Skin of body (tissue), 2 donors: ENCODE measurements around the gene DMD. TPM values are rescaled to one million over a fixed set of nuclear protein-coding genes. Genes with fewer than 3 reads are reported as not detected.
A peak's percentile ranks its signal among the peaks of the same experiment; 100 is the strongest.
"Not testable (repeated sequence)": the region's sequence is repeated elsewhere in the genome, so short reads cannot be mapped to it uniquely, and the experiment has no call there.

Source experiments
- DNase-seq: peaks from one replicate; lab custom pipeline; 2025; lab: John Stamatoyannopoulos, UW
- total RNA-seq: library from RNA; depleted of rRNA; stranded (reverse); fragments of >200 nt; gene quantifications from one replicate; pipeline ENCODE4 v1.2.3, GENCODE V29; 2014

Gene DMD
- 87.0 TPM for total RNA-seq

DNA sequence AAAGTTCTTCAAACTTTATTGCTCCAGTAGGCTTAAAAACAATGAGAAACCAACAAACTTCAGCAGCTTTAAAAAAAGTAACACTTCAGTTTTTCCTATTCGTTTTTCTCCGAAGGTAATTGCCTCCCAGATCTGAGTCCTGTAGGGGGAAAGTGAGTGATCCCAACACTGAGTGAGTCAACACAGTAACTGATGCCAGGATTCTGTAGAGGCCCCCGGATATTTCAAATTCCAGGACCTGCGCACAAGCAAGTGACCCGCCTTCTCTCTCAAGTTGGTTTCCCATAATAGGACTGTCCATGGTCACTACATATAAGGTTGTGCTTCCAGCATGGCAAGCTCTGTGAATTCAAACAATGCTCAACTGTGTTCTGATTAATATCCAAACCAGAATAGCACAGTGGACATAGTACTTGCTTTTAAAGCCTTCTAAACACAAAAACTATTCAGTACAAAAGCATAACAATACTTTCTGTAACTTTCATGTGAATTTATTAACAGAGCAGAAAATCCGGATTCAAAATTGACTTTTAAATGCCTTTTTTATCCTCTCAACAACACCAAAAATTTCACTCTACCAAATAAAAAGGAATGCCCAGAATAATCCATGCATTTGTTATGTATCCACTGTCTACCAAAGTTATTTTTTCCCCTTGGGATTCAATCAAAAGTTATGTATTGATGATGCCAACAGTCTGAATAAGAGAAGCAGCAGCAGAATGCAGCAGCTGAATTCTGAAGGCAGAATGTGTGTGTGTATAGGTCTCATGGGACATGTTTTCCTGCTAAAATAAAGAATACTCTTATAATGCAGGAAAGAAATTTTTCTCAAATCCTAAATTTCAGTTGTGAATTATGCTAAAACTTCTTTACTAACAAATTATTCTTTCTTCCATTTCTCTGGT, at the start of gene DMD:
Gene DMD (minus strand): TSS at position 194 of the 905 bp plus-strand sequence. CDS start 237 bp downstream, outside the sequence.
- peak; percentile 64 for DNase-seq

DNA sequence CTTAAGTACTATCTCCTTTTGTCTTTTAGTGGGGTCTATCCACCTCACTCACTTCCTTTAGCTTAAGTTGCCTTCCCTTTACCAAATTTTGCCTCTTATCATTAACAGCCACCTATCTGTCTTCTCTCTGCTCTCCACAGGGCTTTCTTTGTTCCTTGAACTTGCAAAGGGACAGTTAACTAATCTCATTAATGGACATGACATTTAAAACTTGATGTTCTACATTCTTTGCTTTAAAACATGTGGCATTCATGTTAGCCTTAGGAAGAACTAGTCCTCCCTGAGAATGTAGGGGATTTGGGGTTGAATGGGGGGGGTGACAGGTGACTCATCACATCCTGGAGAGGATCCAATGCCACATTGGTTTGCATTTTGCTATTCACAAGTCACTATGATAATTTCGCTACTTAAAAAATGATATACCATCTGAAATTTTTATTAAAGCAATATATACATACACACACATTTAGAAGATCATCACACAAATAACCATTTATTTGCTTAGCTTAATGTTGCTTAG, 41.0 kb upstream of the DMD start:
- no peak for DNase-seq

DNA sequence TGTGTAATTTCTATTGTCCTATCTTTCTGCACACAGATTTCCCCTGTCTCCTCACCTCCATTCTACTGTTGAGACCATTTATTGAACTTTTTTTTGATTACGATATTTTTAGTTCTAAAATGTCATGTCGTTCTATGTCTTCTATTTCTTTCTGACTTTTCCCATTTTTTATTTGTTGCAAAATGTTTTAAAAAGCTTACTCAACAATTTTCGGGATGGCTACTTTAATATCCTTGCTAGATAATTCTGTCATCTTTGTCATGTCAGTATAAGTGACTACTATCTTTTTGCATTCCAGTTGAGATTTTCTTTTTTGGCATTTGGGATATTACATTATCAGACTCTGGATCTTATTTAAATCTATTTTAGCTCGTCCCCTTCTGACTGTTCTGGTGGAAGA, 7.5 kb upstream of the DMD start:
- no peak for DNase-seq

DNA sequence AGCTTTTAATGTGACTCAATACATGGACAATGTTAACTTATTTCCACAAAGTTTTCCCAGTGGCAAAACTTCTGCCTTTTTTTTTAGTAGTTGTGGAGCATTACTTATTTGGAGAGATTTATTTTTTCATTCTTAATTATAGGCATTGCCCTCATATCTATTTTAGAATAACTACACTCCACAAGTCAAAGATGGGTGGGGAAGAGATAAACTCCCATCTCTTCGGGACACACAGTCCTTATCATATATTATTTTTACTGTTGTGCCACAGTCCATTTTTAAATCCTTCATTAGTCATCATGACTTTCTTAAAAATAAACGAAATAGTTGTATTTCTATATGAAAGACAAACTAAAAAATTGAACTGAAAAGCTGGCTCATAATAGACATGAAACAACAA, 1.2 kb downstream of the DMD start:
- no peak for DNase-seq

DNA sequence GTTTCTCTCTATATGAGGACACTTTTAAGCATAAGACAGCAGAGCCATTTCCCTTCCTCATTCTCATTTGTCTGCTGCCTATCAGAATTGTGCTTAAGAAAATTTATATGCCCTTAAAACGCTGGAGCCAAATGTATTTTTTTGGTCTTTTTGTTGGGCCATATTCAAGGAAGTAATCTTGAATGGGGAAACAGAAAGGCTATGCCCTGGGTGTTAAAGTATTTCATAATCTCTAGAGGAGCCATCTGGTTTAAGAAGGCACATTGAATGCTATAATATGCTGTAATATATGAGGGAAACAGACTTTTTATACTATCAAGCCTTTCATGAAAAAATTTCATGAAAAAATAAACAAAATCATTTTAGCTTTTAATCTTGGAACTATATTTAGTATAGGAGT, 4.3 kb downstream of the DMD start:
- no peak for DNase-seq

DNA sequence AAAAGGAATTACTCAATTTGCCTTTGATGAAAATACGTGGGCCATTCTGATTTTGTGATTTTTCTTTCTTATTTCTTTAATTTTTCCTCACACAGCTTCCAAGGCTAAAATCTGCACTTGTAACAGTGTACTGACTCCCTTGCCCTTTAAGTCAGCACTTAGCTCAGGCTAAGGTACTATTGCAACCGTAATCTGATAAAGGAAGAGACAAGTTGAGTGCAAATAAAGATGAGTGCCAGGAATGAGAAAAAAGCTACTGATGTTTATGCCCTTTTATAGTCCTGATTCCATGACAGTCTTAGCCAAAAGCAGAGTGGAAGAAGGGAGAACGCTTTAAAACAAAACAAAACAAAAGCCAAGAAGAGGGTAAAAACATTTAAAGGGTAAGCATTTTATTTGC, 6.0 kb downstream of the DMD start:
- DNase-seq: no peak

DNA sequence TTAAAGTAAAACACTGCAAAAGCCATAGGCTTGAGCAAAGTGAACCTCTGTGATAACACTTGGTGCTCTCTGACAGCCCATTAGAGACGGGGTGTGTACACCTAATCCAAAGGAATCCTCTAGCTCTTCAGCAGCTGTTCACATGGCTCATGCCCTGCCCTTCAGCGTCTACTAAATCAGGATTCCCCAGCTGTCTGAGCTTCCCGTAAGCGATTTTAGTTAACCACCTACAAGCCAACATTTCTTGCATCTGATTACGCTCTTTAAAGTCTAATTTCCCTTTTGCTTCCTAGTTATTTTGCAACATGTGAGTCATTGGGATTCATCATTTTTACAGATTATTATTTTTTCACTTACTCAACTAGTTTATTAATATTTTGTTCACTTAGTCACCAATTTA, 6.5 kb downstream of the DMD start:
- no peak for DNase-seq

DNA sequence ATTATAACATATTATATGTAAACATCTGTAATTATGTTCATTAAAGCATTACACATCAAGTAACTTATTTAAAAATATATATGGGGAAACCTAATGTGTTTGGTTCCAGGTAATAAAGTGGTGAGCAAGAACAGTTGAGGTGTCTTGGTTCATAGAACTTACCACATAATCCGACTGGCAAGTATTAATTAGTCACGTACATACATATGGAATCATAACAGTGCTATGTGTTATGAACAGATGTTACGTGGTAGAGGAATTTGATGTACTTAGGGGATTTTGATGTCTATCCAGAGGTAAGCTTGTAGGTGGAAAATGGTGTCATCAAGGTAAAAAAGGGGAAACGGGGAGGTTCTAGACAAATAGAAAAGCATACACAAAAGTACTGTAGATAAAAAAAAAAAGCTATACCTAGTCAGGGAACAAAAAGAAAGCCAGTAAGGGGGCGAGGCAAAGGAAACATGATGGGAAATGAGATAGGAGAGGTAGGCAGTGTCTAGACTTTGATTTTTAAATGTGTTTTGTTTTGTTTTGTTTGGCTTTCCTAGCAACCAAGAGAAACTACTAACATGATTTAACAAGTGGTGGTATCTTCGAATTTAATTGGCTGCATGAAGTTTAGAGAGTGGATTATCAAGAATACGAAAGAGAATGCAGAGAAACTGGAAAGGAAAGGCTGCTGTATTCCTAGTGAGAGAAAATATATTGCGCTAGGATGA, 12.6 kb downstream of the DMD start:
- DNase-seq: no peak

DNA sequence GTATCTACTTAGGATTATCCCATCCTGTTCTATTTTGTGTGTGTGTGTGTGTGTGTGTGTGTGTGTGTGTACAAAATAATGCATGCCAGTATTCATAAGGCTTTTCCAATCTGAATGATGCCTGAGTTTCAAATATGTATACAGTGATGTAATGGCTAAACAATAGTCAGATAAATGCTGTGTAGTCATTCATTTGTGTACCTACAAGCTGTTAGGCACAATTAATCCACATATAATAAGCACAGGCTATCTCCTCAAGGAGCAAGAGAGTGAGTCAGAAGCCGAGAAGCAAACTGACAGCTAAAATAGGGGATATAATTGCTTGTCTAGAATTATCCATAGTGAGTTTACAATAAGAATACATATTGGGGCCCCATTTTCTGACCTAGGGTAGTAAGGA, 15.7 kb downstream of the DMD start:
- DNase-seq: no peak

DNA sequence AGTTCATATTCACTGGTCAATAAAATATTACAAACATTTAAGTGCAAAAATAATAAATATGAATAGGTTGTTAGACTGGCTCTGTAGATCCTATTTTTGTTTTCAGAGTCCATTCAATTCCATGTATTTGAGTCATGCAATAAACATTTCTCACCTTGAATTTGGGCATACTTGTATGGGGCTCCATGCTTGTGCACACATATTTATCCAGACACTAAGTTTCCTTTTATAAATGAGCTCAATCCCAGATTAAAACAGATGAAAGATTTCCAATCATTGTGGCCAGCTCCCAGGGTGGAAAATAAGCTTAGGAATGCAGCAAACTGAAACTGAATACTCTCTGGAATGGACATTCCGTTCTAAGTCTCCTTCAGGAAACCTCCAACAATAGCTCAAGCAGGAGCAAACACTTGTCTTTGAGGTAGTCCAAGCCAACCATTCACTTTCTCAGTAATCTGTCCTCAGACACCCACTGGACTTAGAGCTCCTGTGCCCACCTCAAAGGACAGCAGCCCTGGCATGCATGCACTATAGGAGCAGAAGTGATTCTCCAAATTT, 16.4 kb downstream of the DMD start:
- no peak for DNase-seq

DNA sequence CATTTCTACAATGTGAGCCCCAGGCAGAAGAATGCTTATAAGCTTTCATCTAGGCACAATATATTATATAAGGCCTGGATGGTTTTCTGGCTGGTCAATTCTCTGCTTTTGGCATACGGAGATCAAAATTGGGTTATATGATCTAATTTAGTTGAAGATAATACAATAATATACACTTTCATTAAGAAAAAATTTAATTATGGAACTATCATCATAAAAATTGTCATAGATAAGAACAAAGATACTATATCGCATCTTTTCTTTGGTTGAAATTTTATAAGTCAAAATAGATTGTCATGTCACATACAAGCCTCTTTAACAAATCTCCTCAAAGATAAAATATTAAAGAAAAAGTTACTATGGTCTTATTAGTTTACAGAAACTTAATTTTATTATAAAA, 17.1 kb downstream of the DMD start:
- DNase-seq: no peak

DNA sequence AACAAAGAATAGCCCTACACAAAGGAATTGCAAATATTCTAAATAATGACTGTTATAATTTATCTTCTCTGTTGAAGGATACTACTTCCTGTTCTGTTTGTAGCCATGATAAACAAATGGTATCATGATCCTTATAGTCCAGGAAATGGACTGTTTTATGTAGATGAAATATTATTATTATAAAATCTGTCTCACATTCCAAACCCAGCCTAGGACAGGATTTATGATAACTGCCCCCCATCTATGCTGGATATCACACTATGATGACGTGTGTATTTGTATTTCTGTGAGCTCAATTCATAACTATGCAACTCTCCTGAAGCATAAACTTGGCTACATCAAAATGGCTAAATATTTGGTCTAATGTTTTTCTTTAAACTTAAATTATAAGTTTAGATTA, 21.3 kb downstream of the DMD start:
- no peak for DNase-seq

DNA sequence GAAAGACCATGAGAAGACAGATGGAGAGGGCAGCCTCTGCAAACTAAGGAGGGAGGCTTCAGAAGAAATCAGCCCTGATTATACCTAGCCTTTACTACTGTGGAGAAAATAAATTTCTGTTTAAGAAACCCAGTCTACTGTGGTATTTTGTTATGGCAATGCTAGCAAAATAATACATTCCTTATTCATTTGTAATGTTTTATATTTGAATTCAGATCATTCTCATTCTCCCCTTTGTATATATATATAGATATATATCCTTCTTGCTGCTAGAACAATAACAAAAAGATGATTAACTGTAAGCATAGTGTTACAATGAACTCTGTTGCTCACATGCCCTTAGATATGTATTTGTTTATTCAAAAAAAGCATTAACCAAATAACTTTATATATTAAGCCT, 22.5 kb downstream of the DMD start:
- no peak for DNase-seq

DNA sequence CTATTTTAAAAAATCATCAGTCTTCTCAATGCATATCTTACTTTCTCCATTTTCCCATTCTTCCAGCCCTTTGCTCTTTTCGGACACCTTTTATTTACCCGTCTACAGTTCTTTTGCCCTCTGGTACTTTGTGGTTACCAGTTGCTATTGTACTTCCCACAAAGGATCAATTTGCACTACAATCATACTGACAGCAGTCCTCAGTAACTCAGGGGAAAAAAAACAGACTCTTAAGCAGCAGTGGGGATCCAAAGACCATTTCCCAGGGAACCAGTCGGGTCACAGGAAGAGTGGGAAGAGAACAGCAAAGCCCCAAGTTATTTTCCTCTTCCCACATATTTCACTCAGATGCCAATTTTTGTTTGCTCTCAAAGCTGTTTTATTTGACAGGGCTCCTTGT, 23.1 kb downstream of the DMD start:
- no peak for DNase-seq

DNA sequence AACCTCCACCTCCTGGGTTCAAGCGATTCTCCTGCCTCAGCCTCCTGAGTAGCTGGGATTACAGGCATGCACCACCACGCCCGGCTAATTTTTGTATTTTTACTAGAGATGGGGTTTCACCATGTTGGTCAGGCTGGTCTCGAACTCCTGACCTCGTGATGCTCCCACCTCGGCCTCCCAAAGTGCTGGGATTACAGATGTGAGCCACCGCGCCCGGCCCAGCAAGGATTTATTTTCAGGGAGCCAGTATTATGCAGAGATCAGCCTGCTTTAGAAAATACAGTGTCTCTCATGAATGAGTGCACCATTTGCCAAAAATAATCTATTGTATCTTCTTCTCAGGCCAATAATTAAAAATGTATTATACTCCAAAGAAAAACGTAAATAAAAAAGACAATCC, 26.5 kb downstream of the DMD start:
- not testable (repeated sequence) for DNase-seq

DNA sequence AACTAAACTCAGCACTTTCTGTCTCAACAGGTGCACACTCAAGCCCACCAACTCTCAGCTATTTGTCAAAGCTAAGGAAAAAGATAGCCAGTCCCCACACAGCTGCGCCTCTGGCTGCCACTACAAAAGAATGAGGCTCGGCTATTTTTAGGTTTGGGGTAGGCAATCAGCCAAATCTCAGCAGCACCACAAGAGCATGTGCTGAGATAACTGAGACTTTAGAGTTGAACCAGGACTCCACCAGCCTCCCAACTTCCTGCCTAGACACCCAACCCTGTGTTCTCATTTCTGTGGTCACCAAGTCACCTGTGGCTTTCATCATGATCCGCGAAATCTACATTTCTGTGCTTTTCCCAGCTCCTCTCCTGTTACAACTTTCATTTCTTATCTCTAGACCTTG, 28.0 kb downstream of the DMD start:
- no peak for DNase-seq

DNA sequence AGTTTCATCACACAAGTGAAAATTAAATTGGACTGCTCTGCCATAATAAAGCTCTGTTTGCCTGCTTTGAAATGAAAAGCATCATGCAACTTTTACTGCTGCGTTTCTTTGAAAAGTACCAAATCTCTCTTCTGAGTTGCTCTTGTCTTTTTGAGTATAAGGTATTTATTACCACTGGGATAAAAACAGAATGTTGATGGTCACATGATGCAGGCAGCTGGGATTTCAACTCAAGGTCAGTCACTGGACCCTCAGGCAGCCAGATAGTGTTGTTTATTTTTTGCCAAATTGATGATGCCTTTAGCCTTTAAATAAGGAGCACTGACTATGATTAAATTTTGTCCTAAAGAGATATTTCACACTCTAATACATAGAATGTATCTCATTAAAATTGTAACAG, 32.7 kb downstream of the DMD start:
- DNase-seq: no peak

DNA sequence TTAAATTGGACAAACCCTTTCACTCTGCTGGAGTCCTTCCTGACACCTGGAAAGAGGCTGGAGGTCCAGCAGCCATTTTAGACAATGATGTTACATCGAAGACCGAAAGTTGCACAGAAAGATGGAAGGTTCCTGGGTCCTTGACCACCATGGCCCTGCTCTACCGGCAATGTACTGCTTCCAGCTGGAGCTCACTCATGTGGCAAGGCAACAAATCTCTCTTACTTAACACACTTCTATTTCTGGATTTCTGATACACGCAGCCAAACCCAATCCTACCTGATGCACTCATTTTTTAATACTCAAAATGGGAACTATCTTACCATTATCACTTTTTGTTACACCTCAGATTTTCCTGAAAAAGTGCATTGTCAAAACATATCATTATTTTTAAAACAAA, 33.1 kb downstream of the DMD start:
- DNase-seq: no peak

DNA sequence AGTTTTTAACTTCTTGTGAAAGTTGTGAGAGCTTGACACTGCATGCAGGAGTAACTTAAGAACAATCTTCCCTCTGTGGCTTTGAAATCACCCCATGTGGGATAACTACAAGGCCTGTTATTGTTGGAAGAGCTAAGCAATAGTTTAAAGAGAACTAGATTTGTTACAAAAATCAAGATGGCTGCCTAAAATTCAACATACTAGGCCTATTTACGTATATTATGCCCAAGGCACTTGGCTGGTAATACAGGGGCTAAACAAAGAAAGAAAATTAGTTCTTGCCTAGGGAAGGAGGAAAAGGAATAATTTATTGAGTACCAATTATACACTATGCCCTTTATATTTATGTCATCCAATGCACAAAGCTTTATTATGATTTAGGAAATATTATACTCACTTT, 36.1 kb downstream of the DMD start:
- DNase-seq: no peak

DNA sequence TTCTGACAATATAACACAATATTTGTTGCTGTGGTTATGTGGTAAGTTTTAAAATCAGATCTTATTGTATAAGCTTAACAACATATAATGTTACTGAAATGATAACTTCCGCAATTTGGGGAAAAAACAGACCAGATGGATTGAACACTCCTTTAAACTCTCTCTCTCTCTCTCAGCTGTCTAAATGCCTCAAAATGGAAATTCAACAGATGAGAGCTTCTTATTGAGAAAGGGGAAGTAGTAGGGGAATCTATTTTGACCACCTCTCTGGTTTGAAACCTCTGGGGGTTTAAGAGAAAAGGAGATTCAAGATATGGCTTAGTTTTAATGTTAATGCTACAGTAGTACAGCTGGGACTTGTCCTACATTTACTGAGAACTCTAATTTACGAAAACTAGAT, 40.3 kb downstream of the DMD start:
- DNase-seq: no peak

DNA sequence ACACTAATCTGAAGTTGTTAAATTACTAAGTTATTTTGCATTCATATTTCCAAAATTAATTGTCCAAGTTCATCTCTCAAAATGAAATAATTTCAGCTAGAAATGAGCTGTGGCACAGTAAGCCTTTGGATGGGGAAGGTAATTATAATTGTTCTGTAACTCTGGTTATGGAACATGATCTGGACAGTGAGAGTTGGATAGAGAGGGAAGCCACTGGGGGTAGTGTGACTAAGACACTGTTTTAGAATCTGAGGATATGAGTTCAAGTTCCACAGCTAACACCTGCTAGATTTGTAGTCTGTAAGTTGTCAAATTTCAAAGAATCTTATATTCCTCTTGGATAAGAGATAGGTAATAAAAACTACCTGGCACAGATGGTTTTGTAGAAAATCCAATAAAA, 49.5 kb downstream of the DMD start:
- DNase-seq: no peak

DNA sequence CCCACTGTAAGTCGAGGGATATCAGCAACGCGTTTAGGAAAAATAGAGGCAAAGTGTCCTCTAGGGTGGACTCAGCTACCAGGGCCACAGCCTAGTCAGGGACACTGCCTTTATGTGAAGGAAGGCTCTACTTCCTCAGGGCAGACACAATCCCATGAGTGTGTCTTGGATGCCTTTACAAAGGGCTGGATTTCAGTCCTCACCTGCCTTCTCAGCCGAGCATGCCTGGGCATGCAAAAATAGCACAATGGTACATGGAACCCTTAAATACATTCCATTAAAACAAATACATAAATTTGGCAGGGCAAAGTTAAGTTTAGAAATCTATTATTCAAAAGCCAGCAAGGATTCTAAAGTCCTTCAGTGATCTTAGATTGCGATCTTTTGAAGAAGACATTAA, 51.1 kb downstream of the DMD start:
- no peak for DNase-seq
